Left renal pelvis (tissue), 4 donors: ENCODE results near the gene SERF1B. TPM values are rescaled to one million over a fixed set of nuclear protein-coding genes. Genes with fewer than 3 reads are reported as not detected.
"Not testable (repeated sequence)": the region's sequence is repeated elsewhere in the genome, so short reads cannot be mapped to it uniquely, and the experiment has no call there.

Source experiments
- DNase-seq, 4 donors: peaks; one replicate each; pipeline ENCODE4 v3.0.0-alpha.2; 2013; ENCODE audit warnings: low read depth in 4 of 4, low spot score in 3 of 4
- polyA plus RNA-seq, 4 donors: library from polyadenylated mRNA; unstranded; fragments of 120-200 nt; gene quantifications; one replicate each; pipeline ENCODE4 v1.2.1, GENCODE V29; 2013; ENCODE audit not compliant: insufficient read length in 4 of 4

SERF1B gene
- polyA plus RNA-seq = 10 to 100 TPM; 49.7 to 89.1 (median 79.9) TPM

DNA sequence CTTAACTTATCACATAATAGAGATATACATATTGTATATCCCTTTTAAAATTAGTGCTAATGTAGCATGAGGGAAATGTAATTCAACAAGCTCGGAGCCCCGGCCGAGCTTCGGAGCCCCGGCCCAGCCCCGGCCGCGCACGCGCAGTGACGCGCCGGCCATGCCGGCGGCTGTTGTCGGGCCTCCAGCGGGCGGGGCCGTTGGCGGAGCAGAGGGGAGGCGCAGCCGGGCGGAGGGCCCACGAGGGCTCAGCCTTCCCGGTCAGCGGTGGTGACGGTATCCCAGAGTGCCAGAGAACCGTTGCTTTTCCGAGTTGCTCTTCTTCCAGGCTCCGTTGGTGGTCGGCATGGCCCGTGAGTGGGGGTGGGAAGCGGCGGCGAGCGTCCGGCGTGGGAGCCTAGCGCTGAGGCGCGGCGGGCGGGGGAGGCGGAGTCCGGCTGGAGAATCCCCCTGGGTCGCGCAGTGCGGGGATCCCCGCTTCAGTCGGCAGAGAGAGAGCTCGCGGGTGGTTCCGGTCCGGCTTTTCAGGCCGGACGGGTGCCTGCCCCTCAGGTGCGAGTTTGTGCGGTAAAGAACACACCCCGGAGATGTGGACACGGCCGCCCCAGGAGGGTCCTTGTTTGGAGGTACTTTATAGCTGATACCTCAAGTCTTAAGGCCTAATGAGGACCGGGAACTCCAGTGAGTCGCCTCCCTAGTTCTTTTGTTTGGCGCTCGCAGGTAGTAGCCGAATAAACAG is at the start of gene SERF1B:
Gene SERF1B (plus strand): TSS at position 146 of the 739 bp plus-strand sequence. CDS start 201 bp downstream, at position 347.
- DNase-seq = not testable (repeated sequence)

DNA sequence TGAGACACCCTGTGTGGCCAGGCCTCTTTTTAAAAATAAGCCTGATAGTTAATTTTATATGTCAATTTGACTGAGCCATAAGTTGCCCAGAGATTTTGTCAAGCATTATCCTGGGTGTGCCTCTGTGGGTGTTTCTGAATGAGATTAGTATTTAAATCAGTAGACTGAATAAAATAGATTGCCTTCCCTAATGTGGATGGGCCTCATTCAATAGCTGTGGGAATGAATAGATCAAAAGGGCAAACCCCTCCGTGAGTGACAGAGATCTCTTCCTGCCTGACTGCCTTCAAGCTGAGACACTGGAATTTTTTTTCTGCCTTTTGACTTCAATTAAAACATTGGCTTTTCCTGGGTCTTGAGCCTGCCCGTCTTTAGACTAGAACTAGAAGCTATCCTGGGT is 33.3 kb upstream of the SERF1B start:
- not testable (repeated sequence) for DNase-seq

DNA sequence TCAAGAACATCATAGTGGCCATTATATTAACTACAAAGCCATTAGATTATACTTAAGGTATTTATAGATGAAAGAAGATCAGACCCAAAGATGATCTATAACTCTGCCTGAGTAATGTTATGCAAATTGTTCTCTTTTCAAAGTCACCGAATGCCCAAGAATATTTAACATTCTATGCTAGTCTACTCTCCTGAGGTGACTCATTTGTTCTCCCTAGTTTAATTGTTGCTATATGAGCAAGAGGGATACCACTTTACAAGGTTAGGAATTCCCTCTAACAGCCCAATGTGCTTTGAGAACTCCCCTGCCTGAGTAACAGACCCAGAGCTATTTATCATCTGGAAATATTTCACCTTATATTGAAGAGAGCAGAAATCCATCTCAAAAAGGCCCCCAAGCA is 29.5 kb upstream of the SERF1B start:
- DNase-seq = not testable (repeated sequence)

DNA sequence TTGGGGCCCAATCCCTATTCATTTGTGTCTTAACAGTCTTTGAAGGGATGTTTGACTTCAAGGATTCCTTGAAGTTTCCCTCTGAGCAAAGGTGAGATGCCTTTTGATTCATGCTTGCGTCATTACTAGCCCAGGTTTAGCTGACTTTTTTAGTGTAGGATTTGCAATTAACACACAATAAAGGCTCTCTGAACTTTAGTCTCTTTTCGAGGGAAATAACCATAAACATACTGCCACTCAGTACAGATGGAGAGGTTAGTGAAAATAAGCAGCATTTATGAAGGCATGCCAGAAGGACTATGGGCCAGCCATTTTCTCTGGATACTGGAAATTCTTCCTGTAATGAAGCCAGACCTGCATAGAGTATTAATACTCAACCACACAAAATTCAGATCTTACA is 4.4 kb upstream of the SERF1B start:
- DNase-seq = not testable (repeated sequence)

DNA sequence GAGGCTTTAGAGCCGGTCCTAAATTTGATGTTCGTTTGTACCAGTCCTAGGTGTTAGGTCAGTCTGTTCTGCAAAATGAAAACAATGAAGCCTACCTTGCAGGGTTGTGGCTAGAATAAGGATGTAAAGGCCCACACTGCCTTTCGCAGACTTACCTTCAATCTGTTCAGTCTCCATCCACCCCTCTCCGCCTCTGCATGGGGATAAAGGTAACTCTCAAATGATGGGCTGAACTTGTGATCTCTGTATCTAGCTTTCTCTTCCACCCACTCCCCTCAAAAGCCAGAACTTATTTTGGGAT is 744 bp downstream of the SERF1B start:
- not testable (repeated sequence) for DNase-seq

DNA sequence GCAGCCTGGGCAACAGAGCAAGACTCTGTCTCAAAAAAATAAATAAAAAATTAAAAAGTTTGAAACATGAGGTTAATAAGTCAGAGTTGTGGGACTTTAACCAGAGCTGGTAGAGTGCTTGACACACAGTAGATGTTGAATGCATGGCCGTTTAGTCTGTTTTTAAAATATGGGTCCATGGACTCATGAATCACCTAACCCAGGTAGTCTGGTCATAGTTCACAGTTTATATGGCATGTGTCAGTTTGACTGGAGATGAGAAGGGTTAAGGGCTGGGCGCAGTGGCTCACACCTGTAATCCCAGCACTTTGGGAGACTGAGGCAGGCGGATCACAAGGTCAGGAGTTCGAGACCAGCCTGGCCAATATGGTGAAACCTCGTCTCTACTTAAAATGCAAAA is 6.2 kb downstream of the SERF1B start:
- not testable (repeated sequence) for DNase-seq

DNA sequence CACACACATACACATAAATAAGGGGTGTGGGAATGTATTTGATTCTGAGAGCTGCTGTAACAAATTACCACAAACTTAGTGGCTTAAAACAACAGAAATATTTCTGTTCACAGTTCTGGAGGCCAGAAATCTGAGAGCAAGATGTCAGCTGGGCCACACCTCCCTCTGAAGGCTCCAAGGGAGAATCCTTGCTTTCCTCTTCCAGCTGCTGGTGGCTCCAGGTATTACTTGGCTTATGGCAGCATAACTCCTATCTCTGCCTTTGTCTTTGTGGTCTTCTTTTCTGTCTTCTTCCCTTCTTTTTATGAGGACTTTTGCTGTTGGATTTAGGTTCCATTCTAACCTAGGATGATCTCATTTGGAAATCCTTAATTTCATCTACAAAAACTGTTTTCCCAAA is 16.4 kb downstream of the SERF1B start:
- DNase-seq = not testable (repeated sequence)

DNA sequence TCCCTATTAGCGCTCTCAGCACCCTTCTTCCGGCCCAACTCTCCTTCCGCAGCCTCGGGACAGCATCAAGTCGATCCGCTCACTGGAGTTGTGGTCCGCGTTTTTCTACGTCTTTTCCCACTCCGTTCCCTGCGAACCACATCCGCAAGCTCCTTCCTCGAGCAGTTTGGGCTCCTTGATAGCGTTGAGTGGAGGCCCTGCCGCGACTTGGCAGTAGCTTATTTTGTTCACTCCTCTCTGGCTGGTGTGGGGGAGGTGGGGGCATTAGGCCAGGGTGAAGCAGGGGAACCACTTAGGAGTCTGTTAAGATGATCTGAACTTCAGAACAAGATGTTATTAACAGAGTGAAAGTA is 24.7 kb downstream of the SERF1B start:
- DNase-seq = not testable (repeated sequence)

DNA sequence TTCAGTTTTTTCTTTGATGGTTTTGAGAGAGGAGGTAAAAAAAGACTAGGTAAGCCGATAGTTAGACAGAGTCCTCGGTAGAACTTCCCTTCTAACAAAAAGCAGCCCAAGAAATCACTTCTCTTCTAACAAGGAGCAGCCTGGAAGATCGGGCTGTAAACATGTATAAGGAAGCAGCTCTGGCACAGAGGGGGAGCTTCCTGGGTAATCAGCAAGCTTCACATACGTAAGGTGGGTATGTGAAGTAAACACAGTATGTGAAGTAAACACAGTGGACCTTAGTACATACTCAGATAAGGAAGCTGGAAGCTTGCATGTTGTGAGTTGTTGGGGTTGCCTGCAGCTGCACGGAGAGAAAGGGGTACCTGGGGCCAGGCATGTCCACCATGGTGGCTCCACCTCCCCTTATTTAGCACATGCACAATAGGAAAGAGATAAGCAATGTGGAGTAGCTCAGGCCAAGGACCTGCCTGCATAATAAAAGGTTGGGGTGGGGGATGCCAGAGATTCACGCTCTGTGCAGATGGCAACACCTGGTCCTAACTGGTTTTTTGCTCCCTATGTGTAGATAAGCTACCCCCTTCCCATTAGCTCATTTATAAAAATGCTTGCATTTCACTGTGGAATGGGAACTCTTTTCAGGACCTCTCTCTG is 31.4 kb downstream of the SERF1B start:
- not testable (repeated sequence) for DNase-seq

DNA sequence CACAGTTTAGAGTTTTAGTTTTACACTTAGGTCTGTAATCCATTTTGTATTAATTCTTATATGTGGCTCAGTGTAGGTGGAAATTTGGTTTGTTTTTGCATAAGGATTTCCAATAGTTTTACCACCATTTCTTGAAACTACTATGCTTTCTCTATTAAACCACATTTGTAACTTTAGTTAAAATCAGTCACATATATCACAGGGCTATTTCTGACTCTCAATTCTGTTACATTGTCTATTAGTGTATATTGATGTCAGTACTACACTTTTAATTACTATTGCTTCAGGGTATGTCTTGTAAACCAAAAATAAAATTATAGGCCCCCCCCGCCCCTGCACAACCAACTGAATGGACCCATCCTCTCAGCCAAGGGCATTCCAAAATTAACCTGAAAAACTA is 32.1 kb downstream of the SERF1B start:
- not testable (repeated sequence) for DNase-seq

DNA sequence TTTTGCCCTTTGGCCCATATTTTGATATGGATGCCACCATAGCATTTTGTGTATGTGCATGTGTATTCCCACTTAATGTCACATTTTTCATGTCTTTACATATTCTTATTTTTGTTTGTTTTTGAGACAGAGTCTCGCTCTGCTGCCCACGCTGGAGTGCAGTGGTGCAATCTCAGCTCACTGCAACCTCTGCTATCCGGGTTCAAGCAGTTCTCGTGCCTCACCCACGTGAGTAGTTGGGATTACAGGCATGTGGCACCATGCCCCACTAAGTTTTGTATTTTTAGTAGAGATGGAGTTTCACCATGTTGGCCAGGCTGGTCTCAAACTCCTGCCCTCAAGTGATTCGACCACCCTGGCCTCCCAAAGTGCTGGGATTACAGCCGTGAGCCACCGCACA is 52.6 kb downstream of the SERF1B start:
- not testable (repeated sequence) for DNase-seq

DNA sequence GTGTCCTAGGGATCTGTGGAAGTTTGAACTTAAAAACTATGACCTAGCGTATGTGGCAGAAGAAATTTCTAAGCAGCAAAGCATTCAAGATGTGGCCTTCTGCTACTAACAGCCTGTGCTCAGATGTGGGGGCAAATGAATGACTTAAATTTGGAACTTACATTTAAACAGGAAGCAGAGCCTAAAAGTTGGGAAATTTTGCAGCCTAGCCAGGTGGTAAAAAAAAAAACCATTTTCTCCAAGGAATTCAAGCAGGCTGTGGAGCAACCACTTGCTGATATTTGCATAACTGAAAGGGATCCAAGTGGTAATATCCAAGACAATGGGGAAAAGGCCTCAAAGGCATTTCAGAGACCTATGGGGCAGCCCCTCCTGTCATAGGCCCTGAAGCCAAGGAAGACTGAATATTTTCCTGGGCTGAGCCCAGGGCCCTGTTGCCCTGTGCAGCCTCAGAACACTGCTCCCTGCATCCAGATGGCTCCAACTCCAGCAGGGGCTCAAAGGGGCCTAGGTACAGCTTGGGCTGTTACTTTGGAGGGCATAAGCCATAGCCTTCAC is 63.9 kb downstream of the SERF1B start:
- not testable (repeated sequence) for DNase-seq

DNA sequence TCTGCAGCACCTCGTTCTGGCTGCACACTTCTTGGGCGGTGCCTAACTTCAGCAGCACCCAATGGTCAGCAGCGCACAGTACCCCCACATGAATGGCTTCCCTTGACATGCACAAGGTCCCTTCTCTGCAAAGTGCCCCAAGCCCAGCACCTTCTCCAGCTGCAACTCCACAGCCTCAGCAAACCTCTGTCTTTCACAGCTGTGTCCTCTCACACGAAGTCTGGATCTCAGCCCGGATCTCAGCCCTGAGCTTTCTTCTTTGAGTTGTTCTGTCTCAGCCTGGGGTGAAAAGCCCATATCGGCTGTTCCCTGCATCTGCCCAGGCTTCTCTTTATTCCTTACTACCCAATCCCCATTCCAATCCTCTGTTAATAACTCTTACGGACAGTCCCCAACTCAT is 66.7 kb downstream of the SERF1B start:
- not testable (repeated sequence) for DNase-seq

Other genes with a start within 250 kb of the SERF1B start
- 10 to 100 TPM; 41.9 to 75.5 (median 60.0) TPM for gene SMN2, start 24.4 kb downstream of the SERF1B start, polyA plus RNA-seq